IMR-90 (cell line): ENCODE results near the gene PODNL1.

Source experiments
- CEBPB ChIP-seq: IDR thresholded peaks from 2 replicates; pipeline ENCODE4 v1.6.1; 2012; ENCODE audit warnings: low read depth, low read length, improper control_type of control experiment
- CHD1 ChIP-seq: IDR thresholded peaks from 2 replicates; pipeline ENCODE4 v1.6.1; 2012; ENCODE audit warnings: low read depth, low read length, improper control_type of control experiment
- CTCF ChIP-seq: conservative IDR thresholded peaks from 2 replicates; pipeline ENCODE4 v1.5.1; 2012; ENCODE audit warnings: mild to moderate bottlenecking, low read depth, low read length, improper control_type of control experiment
- FOS ChIP-seq: fragments of 150-350 bp; IDR thresholded peaks from 2 replicates; pipeline ENCODE4 v1.6.1; 2016; ENCODE audit warnings: low read depth, low read length
- MAFK ChIP-seq: IDR thresholded peaks from 2 replicates; pipeline ENCODE4 v1.6.1; 2012; ENCODE audit warnings: low read depth, low read length, improper control_type of control experiment
- MAZ ChIP-seq: IDR thresholded peaks from 2 replicates; pipeline ENCODE4 v1.6.1; 2012; ENCODE audit warnings: low read depth, mild to moderate bottlenecking, low read length, improper control_type of control experiment, moderate library complexity, borderline replicate concordance
- POLR2A ChIP-seq: IDR thresholded peaks from 2 replicates; pipeline ENCODE4 v1.6.1; 2012; ENCODE audit warnings: mild to moderate bottlenecking, low read depth, low read length
- RAD21 ChIP-seq: IDR thresholded peaks from 2 replicates; pipeline ENCODE4 v1.6.1; 2012; ENCODE audit warnings: low read length, improper control_type of control experiment
- RCOR1 ChIP-seq: IDR thresholded peaks from 2 replicates; pipeline ENCODE4 v1.6.1; 2012; ENCODE audit warnings: mild to moderate bottlenecking, low read length, improper control_type of control experiment; ENCODE audit not compliant: insufficient replicate concordance
- RFX5 ChIP-seq: IDR thresholded peaks from 2 replicates; pipeline ENCODE4 v1.8.0; 2012; ENCODE audit warnings: low read depth, mild to moderate bottlenecking, low read length, moderate library complexity
- SMC3 ChIP-seq: fragments of 150-350 bp; IDR thresholded peaks from 2 replicates; pipeline ENCODE4 v1.6.1; 2016; ENCODE audit warnings: low read depth, mild to moderate bottlenecking, antibody characterized with exemption, low read length, moderate library complexity
- USF2 ChIP-seq: fragments of 150-350 bp; IDR thresholded peaks from 2 replicates; pipeline ENCODE4 v1.6.1; 2017; ENCODE audit warnings: mild to moderate bottlenecking, antibody characterized with exemption, low read length, low read depth
- TF ChIP-seq, protein P1 (sequence below): fragments of 150-350 bp; IDR thresholded peaks from 2 replicates; pipeline ENCODE4 v1.6.1; 2016; ENCODE audit warnings: low read depth, mild to moderate bottlenecking, low read length, moderate library complexity, borderline replicate concordance

DNA sequence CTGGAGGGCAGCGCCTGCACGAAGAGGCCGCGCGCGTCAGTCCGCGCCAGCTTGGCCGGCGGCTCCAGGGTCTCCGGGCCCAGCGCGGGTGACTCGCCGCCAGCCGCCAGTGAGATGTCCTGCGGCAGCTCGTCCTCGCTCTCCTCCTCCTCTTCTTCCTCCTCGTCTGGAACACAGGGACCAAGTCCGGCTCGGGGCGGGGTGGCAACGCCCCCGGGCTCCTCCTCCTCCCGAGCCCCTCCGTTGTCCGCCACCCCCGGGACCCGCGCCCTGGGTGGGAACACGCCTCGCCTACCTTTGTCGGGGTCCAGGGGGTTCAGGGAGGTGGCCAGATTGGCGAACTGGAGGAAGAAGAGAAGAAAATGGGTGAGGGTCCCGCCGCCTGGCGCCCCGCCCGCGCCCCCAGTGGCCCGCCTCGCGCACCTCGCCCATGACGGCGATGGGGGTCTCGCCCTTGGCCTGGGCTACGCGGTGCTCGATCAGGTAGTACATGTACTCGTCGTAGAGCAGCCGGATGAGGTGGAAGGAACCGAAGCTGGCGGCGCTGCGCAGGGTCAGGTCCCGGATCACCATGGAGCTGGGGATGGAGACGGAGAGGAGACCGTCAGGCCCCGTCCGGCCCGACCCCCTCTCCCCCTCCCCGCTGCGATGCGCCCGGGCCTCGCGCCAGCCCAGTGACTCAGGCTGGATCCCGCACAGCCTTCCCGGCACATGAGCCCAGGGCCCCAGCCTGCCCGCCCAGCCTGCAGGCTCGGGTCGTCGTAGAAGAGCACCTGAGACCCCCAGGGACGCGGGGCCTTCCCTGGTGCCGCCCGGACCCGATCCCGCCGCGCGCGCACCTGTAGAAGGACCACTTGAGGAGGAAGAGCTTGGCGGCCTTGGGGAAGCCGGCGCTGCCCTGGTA lies 24.7 kb upstream of the PODNL1 start:
- no peak for TF ChIP-seq POLR2A
- TF ChIP-seq CTCF, result no peak
- TF ChIP-seq RCOR1, result no peak
- TF ChIP-seq RFX5, result no peak
- no peak for TF ChIP-seq USF2
- TF ChIP-seq RAD21, result no peak
- no peak for TF ChIP-seq CHD1
- TF ChIP-seq MAFK, result no peak
- TF ChIP-seq, protein P1, sequence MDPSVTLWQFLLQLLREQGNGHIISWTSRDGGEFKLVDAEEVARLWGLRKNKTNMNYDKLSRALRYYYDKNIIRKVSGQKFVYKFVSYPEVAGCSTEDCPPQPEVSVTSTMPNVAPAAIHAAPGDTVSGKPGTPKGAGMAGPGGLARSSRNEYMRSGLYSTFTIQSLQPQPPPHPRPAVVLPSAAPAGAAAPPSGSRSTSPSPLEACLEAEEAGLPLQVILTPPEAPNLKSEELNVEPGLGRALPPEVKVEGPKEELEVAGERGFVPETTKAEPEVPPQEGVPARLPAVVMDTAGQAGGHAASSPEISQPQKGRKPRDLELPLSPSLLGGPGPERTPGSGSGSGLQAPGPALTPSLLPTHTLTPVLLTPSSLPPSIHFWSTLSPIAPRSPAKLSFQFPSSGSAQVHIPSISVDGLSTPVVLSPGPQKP, result no peak
- TF ChIP-seq CEBPB, result no peak
- TF ChIP-seq SMC3, result no peak
- peak; percentile 23; the same call in 1 of the 2 replicates for TF ChIP-seq FOS
- peak; percentile 70; the same call in 1 of the 2 replicates for TF ChIP-seq MAZ
